ENCODE measurements around the gene LMNB1. TPM values are rescaled to one million over a fixed set of nuclear protein-coding genes. Genes with fewer than 3 reads are reported as not detected.
"Not testable (repeated sequence)": the region's sequence is repeated elsewhere in the genome, so short reads cannot be mapped to it uniquely, and the experiment has no call there.

LMNB1 gene
- total RNA-seq, 2 experiments from 2014 or later = 173 to 280 TPM

DNA sequence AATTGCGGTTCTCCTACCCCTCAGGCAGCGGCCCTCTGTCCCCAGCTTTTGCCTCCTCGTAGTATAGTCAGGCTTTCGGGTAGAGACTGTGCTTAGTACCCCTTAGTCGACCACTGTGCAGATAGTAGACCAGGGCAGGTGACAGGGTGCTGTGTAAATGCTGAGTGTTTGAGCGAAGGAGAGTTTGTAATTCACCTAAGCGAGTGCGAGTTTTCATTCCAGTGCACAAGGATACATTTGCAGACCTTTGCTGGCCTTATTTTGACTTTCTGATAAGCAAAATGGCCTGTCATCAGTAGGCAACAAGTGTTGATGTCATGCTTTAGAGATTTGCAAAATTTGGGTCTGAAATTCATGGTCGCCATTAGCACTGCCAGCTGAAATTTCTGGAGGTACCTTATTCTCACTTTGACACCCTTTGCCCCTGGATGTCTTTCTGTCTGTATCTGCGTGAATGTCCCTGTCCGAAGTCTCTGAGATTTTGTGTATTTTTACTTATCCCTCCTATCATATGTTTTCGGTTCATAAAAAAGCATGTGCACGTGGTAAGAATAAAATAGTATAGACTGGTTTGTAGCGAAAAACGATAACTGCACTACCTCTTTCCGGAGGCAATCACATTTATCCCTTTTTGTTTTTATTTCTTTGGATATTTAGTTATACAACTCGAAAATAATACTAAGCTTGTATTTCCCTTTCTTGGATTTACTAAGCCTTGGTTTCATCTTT lies 1.9 kb downstream of the LMNB1 start:
- H2AFZ ChIP-seq (ENCODE audit: low read length) = no peak overlapping the region
- peak overlapping the region; percentile 78 for H3K4me2 ChIP-seq (ENCODE audit: low read length)
- peak overlapping the region; percentile 95 for H3K27ac ChIP-seq (ENCODE audit: low read depth, low read length, poor library complexity, severe bottlenecking)
- ChIA-PET CTCF (ENCODE audit: unreplicated experiment) (interaction anchor here (0.6 to 1.8 kb wide), 8 partner anchors 10 to 199 kb away, joined by 3 to 5 read pairs (median 4); no protein-coding TSS in a partner anchor), POLR2A (interaction anchor here (0.6 to 3.7 kb wide), 39 partner anchors 8 to 593 kb away, joined by 3 to 41 read pairs (median 5); partner anchors contain the start of gene MARCHF3)
- no TSS peak for BruUV-seq (replicated peaks)
- H3K4me3 ChIP-seq (ENCODE audit: low read depth, low read length, poor library complexity, severe bottlenecking) = peak overlapping the region; percentile 96
- peaks cover 65% of the 10 kb centered on the region for H3K79me2 ChIP-seq (ENCODE audit: insufficient read depth, low read depth, low read length)
- peaks cover 15% of the 10 kb centered on the region; the same call in 1 of the 2 replicates for H3K9me3 ChIP-seq (ENCODE audit: low read length)
- H3K4me1 ChIP-seq (ENCODE audit: insufficient read depth, low read length, poor library complexity, severe bottlenecking) = peaks cover 30% of the 10 kb centered on the region
- no peak for DNase-seq (ENCODE audit: low spot score)
- H3K36me3 ChIP-seq (ENCODE audit: insufficient read depth, low read length) = peaks cover 54% of the 10 kb centered on the region
- intact Hi-C loops (cut with micrococcal nuclease; ENCODE audit: unreplicated experiment) = loop anchor here (2.0 to 5.0 kb wide), 4 partner anchors 24 to 738 kb away; partner anchors contain the start of genes PHAX and PRRC1
- H4K20me1 ChIP-seq (ENCODE audit: insufficient read depth, low read length) = peaks cover 29% of the 10 kb centered on the region
- no peaks in the 10 kb centered on the region for H3K9me2 ChIP-seq (ENCODE audit: insufficient read depth, low read length)
- TF ChIP-seq, protein P1, sequence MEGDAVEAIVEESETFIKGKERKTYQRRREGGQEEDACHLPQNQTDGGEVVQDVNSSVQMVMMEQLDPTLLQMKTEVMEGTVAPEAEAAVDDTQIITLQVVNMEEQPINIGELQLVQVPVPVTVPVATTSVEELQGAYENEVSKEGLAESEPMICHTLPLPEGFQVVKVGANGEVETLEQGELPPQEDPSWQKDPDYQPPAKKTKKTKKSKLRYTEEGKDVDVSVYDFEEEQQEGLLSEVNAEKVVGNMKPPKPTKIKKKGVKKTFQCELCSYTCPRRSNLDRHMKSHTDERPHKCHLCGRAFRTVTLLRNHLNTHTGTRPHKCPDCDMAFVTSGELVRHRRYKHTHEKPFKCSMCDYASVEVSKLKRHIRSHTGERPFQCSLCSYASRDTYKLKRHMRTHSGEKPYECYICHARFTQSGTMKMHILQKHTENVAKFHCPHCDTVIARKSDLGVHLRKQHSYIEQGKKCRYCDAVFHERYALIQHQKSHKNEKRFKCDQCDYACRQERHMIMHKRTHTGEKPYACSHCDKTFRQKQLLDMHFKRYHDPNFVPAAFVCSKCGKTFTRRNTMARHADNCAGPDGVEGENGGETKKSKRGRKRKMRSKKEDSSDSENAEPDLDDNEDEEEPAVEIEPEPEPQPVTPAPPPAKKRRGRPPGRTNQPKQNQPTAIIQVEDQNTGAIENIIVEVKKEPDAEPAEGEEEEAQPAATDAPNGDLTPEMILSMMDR (conservative IDR thresholded peaks at IDR 0.05; ENCODE audit: low read length) = no peak
- no peak for TF ChIP-seq EZH2phosphoT487 (IDR thresholded peaks at IDR 0.05; ENCODE audit: borderline replicate concordance, low read depth, low read length)

DNA sequence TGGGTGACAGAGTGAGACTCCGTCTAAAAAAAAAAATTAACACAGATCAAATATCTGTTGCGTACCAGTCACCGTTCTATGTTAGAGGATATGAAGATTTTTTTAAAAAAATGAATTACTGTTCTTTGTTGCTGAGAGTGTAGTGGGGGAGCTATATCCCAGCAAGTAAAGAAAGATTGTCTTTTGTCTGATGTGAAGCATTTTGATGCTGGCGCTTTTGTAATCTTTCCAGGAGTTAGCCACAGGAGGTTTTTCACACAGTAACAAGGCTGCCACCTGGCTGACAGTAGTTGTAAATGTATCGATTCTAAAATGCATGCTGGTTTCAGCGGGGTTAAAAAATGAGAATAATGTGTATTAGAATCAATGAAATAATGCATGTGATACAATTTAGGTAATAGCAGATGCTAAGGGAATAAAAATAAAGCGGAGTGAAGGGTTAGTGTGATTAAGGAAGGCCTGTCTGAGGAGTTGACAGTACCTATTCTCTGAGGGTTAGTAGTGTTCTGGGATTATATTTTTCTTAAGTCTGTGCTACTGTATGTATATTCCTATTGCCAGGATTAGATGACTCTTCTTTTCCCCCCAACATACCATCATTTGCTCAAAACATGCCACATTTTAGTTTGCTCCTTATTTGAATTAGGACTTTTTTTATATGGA lies 3.4 kb downstream of the LMNB1 start:
- H3K27ac ChIP-seq (ENCODE audit: low read depth, low read length, poor library complexity, severe bottlenecking) = peak overlapping the region; percentile 95
- no peak for TF ChIP-seq EZH2phosphoT487 (IDR thresholded peaks at IDR 0.05; ENCODE audit: borderline replicate concordance, low read depth, low read length)
- TF ChIP-seq, protein P1 (conservative IDR thresholded peaks at IDR 0.05; ENCODE audit: low read length) = peak; percentile 92
- peak overlapping the region; percentile 78 for H3K4me2 ChIP-seq (ENCODE audit: low read length)
- peaks cover 79% of the 10 kb centered on the region for H3K79me2 ChIP-seq (ENCODE audit: insufficient read depth, low read depth, low read length)
- ChIA-PET POLR2A (interaction anchor here (0.6 to 3.7 kb wide), 7 partner anchors 9 to 118 kb away, joined by 3 to 22 read pairs (median 4); no protein-coding TSS in a partner anchor), CTCF (ENCODE audit: unreplicated experiment) (no interaction called here)
- no TSS peak for BruUV-seq (replicated peaks)
- H3K4me3 ChIP-seq (ENCODE audit: low read depth, low read length, poor library complexity, severe bottlenecking) = peak overlapping the region; percentile 96
- H3K36me3 ChIP-seq (ENCODE audit: insufficient read depth, low read length) = peaks cover 56% of the 10 kb centered on the region
- H2AFZ ChIP-seq (ENCODE audit: low read length) = no peak overlapping the region
- peak; percentile 74 for DNase-seq (ENCODE audit: low spot score)
- H3K9me2 ChIP-seq (ENCODE audit: insufficient read depth, low read length) = no peaks in the 10 kb centered on the region
- intact Hi-C loops (cut with micrococcal nuclease; ENCODE audit: unreplicated experiment) = loop anchor here (1.0 kb wide), 1 partner anchor 104 kb away; no protein-coding TSS in a partner anchor
- peaks cover 29% of the 10 kb centered on the region for H3K4me1 ChIP-seq (ENCODE audit: insufficient read depth, low read length, poor library complexity, severe bottlenecking)
- H4K20me1 ChIP-seq (ENCODE audit: insufficient read depth, low read length) = peaks cover 29% of the 10 kb centered on the region
- H3K9me3 ChIP-seq (ENCODE audit: low read length) = peaks cover 15% of the 10 kb centered on the region; the same call in 1 of the 2 replicates

DNA sequence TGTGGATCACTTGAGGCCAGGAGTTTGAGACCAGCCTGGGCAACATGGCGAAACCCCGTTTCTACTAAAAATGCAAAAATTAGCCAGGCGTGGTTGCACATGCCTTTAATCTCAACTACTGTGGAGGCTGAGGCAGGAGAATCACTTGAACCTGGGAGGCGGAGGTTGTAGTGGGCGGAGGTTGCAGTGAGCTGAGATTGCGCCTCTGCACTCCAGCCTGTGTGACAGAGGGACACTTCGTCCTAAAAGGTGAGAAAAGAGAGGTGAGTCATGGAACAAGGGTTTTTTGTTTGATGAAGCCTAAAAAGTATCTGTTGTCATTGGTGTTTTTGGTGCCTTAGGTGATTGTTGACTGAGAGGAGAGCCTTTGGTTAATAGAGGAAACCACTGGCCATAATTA lies 11.5 kb downstream of the LMNB1 start:
- H2AFZ ChIP-seq (ENCODE audit: low read length); BruUV-seq (replicated peaks); intact Hi-C loops (cut with micrococcal nuclease; ENCODE audit: unreplicated experiment); H3K4me2 ChIP-seq (ENCODE audit: low read length); H3K9me2 ChIP-seq (ENCODE audit: insufficient read depth, low read length); CTCF ChIA-PET (ENCODE audit: unreplicated experiment); H3K27ac ChIP-seq (ENCODE audit: low read depth, low read length, poor library complexity, severe bottlenecking); H3K4me3 ChIP-seq (ENCODE audit: low read depth, low read length, poor library complexity, severe bottlenecking); H3K9me3 ChIP-seq (ENCODE audit: low read length); DNase-seq (ENCODE audit: low spot score): not testable (repeated sequence)
- Histone ChIP-seq H4K20me1 (ENCODE audit: insufficient read depth, low read length) (peaks cover 53% of the 10 kb centered on the region), H3K4me1 (ENCODE audit: insufficient read depth, low read length, poor library complexity, severe bottlenecking) (peaks cover 67% of the 10 kb centered on the region), H3K79me2 (ENCODE audit: insufficient read depth, low read depth, low read length) (peaks cover 100% of the 10 kb centered on the region), H3K36me3 (ENCODE audit: insufficient read depth, low read length) (peaks cover 59% of the 10 kb centered on the region)
- POLR2A ChIA-PET = interaction anchor here (0.7 to 1.9 kb wide), 2 partner anchors 10 to 13 kb away, joined by 4 to 16 read pairs; no protein-coding TSS in a partner anchor
